T-helper 1 cell treated with Interleukin-12 subunit alpha and Interleukin-12 subunit beta and Interleukin-4 antibody, amounts not matched to agents 30 μg/mL and 1 μg/mL, for 36 hours (primary cell): ENCODE data around the gene LPP.
A peak's percentile ranks its signal among the peaks of the same experiment; 100 is the strongest.

Source experiments
- H3K27ac Mint-ChIP-seq: one replicate; pipeline ENCODE4 v1.8.0; 2021; ENCODE audit warnings: mild to moderate bottlenecking, mixed read lengths
- H3K27me3 Mint-ChIP-seq: one replicate; pipeline ENCODE4 v1.8.0; 2021; ENCODE audit warnings: low read depth, mixed read lengths
- H3K36me3 Mint-ChIP-seq: one replicate; pipeline ENCODE4 v1.8.0; 2021; ENCODE audit warnings: low read depth, mixed read lengths
- H3K4me1 Mint-ChIP-seq: one replicate; pipeline ENCODE4 v1.8.0; 2021; ENCODE audit warnings: low read depth, mixed read lengths
- H3K4me3 Mint-ChIP-seq: one replicate; pipeline ENCODE4 v1.8.0; 2021; ENCODE audit warnings: mild to moderate bottlenecking, moderate library complexity, mixed read lengths
- H3K9me3 Mint-ChIP-seq: one replicate; pipeline ENCODE4 v1.8.0; 2021; ENCODE audit warnings: mixed read lengths

The LPP gene

GRCh38 chr3:188242436-188243123, 88.6 kb downstream of the LPP start:
- Mint-ChIP-seq H3K27me3 (no peaks in the 10 kb centered on the region), H3K27ac (no peak overlapping the region), H3K9me3 (no peaks in the 10 kb centered on the region), H3K4me3 (no peak overlapping the region), H3K4me1 (peaks cover 10% of the 10 kb centered on the region), H3K36me3 (peaks cover 15% of the 10 kb centered on the region)

GRCh38 chr3:188243124-188243795, 89.3 kb downstream of the LPP start:
- Mint-ChIP-seq H3K36me3 (peaks cover 12% of the 10 kb centered on the region), H3K4me1 (peaks cover 6% of the 10 kb centered on the region), H3K9me3 (no peaks in the 10 kb centered on the region), H3K27me3 (no peaks in the 10 kb centered on the region), H3K27ac (no peak overlapping the region), H3K4me3 (no peak overlapping the region)

- Mint-ChIP-seq H3K27me3 (no peaks in the 10 kb centered on the region), H3K4me3 (no peak overlapping the region), H3K36me3 (peaks cover 10% of the 10 kb centered on the region), H3K9me3 (no peaks in the 10 kb centered on the region), H3K4me1 (peaks cover 5% of the 10 kb centered on the region), H3K27ac (no peak overlapping the region)
These were observed 90.5 kb downstream of the LPP start for GRCh38 chr3:188244395-188244861.

- peaks cover 7% of the 10 kb centered on the region for H3K4me1 Mint-ChIP-seq
- H3K27me3 Mint-ChIP-seq: no peaks in the 10 kb centered on the region
- H3K27ac Mint-ChIP-seq: no peak overlapping the region
- no peaks in the 10 kb centered on the region for H3K9me3 Mint-ChIP-seq
- no peak overlapping the region for H3K4me3 Mint-ChIP-seq
- peaks cover 14% of the 10 kb centered on the region for H3K36me3 Mint-ChIP-seq
These were observed 92.9 kb downstream of the LPP start for GRCh38 chr3:188246905-188247304.

- no peak overlapping the region for H3K27ac Mint-ChIP-seq
These were observed 94.1 kb downstream of the LPP start for GRCh38 chr3:188248036-188248561.

GRCh38 chr3:188253123-188253793, 99.3 kb downstream of the LPP start:
- Mint-ChIP-seq H3K36me3 (peaks cover 24% of the 10 kb centered on the region), H3K9me3 (peaks cover 4% of the 10 kb centered on the region), H3K4me1 (peaks cover 21% of the 10 kb centered on the region), H3K4me3 (no peak overlapping the region), H3K27ac (no peak overlapping the region), H3K27me3 (no peaks in the 10 kb centered on the region)

More at GRCh38 chr3:188248036-188248561, 94.1 kb downstream of the LPP start:
- no peak overlapping the region for H3K4me3 Mint-ChIP-seq
- H3K36me3 Mint-ChIP-seq: peaks cover 13% of the 10 kb centered on the region
- peaks cover 4% of the 10 kb centered on the region for H3K9me3 Mint-ChIP-seq
- H3K27me3 Mint-ChIP-seq: no peaks in the 10 kb centered on the region
- peaks cover 2% of the 10 kb centered on the region for H3K4me1 Mint-ChIP-seq

GRCh38 chr3:188253800-188254452, 100.0 kb downstream of the LPP start:
- peaks cover 4% of the 10 kb centered on the region for H3K9me3 Mint-ChIP-seq

GRCh38 chr3:188254520-188255070, 100.6 kb downstream of the LPP start:
- H3K4me1 Mint-ChIP-seq: peaks cover 21% of the 10 kb centered on the region
- H3K27ac Mint-ChIP-seq: no peak overlapping the region
- peaks cover 24% of the 10 kb centered on the region for H3K36me3 Mint-ChIP-seq
- peaks cover 4% of the 10 kb centered on the region for H3K9me3 Mint-ChIP-seq
- H3K4me3 Mint-ChIP-seq: no peak overlapping the region
- no peaks in the 10 kb centered on the region for H3K27me3 Mint-ChIP-seq

More at GRCh38 chr3:188253800-188254452, 100.0 kb downstream of the LPP start:
- no peaks in the 10 kb centered on the region for H3K27me3 Mint-ChIP-seq
- peak overlapping the region; percentile 24 for H3K27ac Mint-ChIP-seq
- peaks cover 24% of the 10 kb centered on the region for H3K36me3 Mint-ChIP-seq
- peaks cover 21% of the 10 kb centered on the region for H3K4me1 Mint-ChIP-seq
- H3K4me3 Mint-ChIP-seq: no peak overlapping the region

- no peak overlapping the region for H3K4me3 Mint-ChIP-seq
- no peak overlapping the region for H3K27ac Mint-ChIP-seq
- H3K9me3 Mint-ChIP-seq: peaks cover 4% of the 10 kb centered on the region
- H3K4me1 Mint-ChIP-seq: peaks cover 21% of the 10 kb centered on the region
- H3K36me3 Mint-ChIP-seq: peaks cover 24% of the 10 kb centered on the region
- H3K27me3 Mint-ChIP-seq: no peaks in the 10 kb centered on the region
These were observed 101.2 kb downstream of the LPP start for GRCh38 chr3:188255190-188255589.

GRCh38 chr3:188256758-188257157, 102.8 kb downstream of the LPP start:
- Mint-ChIP-seq H3K4me3 (no peak overlapping the region), H3K36me3 (peaks cover 21% of the 10 kb centered on the region), H3K4me1 (peaks cover 19% of the 10 kb centered on the region), H3K27ac (no peak overlapping the region), H3K27me3 (no peaks in the 10 kb centered on the region), H3K9me3 (peaks cover 4% of the 10 kb centered on the region)

GRCh38 chr3:188257384-188258026, 103.5 kb downstream of the LPP start:
- no peak overlapping the region for H3K27ac Mint-ChIP-seq
- H3K4me1 Mint-ChIP-seq: peaks cover 19% of the 10 kb centered on the region
- H3K4me3 Mint-ChIP-seq: no peak overlapping the region
- no peaks in the 10 kb centered on the region for H3K27me3 Mint-ChIP-seq
- H3K36me3 Mint-ChIP-seq: peaks cover 18% of the 10 kb centered on the region
- peaks cover under 1% of the 10 kb centered on the region for H3K9me3 Mint-ChIP-seq

GRCh38 chr3:188259191-188259590, 105.2 kb downstream of the LPP start:
- Mint-ChIP-seq H3K36me3 (peaks cover 9% of the 10 kb centered on the region), H3K27me3 (no peaks in the 10 kb centered on the region), H3K4me1 (peaks cover 10% of the 10 kb centered on the region), H3K4me3 (no peak overlapping the region), H3K27ac (no peak overlapping the region), H3K9me3 (no peaks in the 10 kb centered on the region)

GRCh38 chr3:188259596-188259995, 105.6 kb downstream of the LPP start:
- peaks cover 7% of the 10 kb centered on the region for H3K36me3 Mint-ChIP-seq
- H3K27me3 Mint-ChIP-seq: no peaks in the 10 kb centered on the region

More at GRCh38 chr3:188259596-188259995, 105.6 kb downstream of the LPP start:
- Mint-ChIP-seq H3K27ac (no peak overlapping the region), H3K4me1 (peaks cover 8% of the 10 kb centered on the region), H3K9me3 (no peaks in the 10 kb centered on the region), H3K4me3 (no peak overlapping the region)
